Measurements from ENCODE around the gene IQCF6.
A peak's percentile ranks its signal among the peaks of the same experiment; 100 is the strongest.
"Not testable (repeated sequence)": the region's sequence is repeated elsewhere in the genome, so short reads cannot be mapped to it uniquely, and the experiment has no call there.

Gene IQCF6

GRCh38 chr3:51779137-51779536 is at the start of gene IQCF6:
TSS of gene IQCF6 (minus strand) at chr3:51779237. CDS start at chr3:51779224, 13 bp downstream.
- no peak for DNase-seq

DNA sequence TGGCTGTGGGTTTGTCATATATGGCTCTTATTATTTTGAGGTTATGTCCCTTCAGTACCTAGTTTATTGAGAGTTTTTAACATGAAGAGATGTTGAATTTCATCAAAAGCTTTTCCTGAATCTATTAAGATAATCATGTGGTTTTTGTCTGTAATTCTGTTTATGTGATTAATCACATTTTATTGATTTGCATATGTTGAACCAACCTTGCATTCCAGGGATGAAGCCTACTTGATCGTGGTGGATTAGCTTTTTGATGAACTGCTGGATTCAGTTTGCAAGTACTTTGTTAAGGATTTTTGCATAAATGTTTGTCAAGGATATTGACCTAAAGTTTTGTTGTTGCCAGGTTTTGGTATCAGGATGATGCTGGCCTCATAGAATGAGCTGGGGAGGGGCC is 49.3 kb upstream of the IQCF6 start:
- no peak for DNase-seq

DNA sequence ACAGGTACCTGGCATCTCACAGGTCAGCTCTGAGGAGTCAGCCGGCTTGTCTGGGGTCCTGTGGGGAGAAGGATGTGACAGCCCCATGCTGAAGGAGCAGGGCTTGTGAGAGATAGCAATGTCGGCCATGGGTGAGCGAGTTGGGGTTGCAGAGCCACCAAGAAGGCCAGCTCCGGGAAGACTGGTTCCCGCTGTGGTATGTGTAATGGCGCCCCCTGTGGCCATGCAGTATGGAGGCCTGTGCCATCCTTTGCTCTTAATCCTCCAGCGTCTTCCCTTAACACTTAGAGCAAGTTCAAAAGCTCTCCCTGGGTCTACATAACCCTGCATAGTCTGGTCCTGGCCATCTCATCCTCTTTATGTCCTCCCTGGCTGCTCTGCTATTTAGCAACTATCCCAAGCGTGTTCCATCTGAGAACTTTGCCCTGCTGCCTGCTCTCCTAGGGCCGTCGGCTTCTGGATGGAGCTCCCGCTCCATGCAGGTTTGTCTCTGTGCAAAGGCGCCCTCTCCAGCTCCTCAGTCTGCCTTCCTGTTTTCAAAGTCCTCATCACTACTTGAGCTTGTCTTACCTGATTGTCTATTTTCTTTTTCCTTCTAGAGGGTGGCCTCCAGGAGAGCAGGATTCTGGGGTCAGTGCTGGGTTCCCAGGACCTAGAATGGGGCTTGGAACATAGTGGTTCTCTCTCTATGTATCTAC is 40.8 kb upstream of the IQCF6 start:
- DNase-seq, result peak; percentile 4

DNA sequence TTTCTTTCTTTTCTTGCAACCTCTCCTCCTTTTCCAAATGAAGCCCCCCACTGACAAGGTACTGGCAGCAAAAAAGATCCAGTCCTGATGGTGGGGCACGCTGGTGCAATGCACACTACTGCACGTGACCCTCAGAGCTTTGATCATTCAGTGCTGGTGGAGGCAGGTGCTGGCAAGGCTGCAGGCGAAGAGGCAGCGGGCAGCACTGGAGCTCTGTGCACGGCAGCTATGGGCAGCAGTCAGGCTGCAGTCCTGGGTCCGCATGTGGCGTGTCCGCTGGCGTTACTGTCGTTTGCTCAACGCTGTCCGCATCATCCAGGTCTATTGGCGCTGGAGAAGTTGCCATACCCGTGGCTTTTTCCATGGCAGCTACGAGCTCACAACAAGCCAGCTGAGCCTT is 40.1 kb upstream of the IQCF6 start:
- no peak for DNase-seq

DNA sequence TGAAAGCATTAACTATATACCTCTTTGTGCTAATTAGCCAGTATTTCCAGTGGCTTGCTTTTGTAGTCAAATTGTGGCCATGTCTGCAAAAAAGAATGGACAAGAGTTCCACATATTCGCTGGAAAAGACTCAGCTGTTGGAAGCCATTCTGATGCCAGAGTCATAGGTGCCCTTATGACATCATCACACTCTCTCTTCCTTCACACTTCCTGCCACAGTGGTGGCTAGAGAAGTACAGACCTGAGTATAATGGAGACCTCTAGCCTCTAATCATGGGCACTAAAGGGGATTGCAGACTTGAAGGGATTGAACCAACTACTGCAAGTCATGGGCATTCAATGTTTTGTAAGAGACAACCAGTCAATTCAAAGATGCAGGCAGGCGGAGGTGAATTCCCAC is 38.3 kb upstream of the IQCF6 start:
- DNase-seq, result no peak

DNA sequence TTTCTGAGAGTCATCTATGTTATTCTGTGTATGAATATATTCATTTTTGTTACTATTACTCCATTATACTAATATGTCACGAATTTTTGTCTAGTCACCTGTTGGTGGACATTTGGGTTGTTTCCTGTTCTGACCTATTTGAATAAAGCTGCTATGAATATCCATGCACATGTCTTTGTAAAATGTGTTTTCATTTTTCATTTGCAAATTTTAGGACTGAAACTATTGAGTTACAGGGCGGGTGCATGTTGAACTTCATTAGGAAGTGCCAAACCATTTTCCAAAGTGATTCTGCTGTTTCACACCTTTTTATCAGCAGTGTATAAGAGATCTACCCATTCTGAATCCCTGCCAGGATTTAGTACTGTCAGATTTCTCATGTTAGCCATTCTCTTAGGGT is 37.7 kb upstream of the IQCF6 start:
- DNase-seq, result no peak

GRCh38 chr3:51815614-51816013 is 36.6 kb upstream of the IQCF6 start:
- no peak for DNase-seq

- DNase-seq, result no peak
Measured at GRCh38 chr3:51814034-51814433, 35.0 kb upstream of the IQCF6 start.

GRCh38 chr3:51813539-51813938 is 34.5 kb upstream of the IQCF6 start:
- no peak for DNase-seq

DNA sequence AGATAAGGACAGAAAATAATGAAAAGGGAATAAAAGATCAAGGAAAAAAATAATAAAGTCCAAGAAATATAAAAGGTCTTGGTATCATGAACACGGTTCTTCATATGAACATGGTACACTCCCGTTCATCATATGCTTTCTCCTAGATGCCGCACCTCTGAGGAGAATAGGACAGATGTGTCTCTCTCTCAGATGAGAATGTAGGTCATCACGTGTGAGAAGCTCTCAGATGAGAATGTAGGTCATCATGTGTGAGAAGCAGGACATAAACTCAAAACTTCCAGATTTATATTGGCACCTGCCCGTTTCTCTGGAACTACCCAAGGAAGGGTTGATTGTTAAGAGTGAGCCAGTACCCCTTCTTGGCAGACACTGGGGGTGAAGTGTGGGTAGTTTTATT is 29.9 kb upstream of the IQCF6 start:
- DNase-seq, result no peak

- no peak for DNase-seq
Measured at GRCh38 chr3:51802106-51802703, 23.2 kb upstream of the IQCF6 start.

DNA sequence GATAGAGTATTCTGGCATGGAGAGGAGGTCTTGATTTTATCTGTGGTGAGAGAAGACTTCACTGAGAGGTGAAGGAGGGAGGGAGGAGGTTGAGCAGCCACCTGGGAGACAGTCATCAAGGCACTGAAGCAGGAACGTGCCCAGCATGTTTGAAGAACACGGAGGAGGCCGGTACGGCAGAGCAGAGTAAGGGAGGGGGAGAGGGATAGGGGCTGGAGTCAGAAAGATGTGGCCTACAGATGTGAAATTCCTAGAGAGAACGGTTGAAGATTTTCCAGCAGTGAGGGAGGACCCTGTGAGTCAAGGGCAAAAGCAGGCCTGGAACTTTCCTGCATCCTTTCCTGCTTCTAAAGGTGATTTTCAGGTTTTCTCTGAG is 21.7 kb upstream of the IQCF6 start:
- no peak for DNase-seq

GRCh38 chr3:51799879-51800749 is 21.1 kb upstream of the IQCF6 start:
- DNase-seq, result peak; percentile 78

- no peak for DNase-seq
Measured at GRCh38 chr3:51798411-51798963, 19.4 kb upstream of the IQCF6 start.

DNA sequence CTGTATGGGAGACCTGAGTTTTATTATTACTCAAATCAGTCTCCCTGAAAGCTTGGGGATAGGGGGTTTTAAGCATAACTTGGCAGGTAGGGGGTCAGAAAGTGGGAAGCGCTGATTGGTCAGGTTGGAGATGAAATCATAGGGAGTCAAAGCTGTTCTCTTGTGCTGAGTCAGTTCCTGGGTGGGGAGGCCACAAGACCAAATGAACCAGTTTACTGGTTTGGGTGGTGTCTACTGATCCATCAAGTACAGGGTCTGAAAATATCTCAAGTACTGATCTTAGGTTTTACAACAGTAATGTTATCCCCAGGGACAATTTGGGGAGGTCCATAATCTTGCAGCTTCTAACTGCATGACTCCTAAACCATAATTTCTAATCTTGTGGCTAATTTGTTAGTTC is 17.8 kb upstream of the IQCF6 start:
- no peak for DNase-seq

DNA sequence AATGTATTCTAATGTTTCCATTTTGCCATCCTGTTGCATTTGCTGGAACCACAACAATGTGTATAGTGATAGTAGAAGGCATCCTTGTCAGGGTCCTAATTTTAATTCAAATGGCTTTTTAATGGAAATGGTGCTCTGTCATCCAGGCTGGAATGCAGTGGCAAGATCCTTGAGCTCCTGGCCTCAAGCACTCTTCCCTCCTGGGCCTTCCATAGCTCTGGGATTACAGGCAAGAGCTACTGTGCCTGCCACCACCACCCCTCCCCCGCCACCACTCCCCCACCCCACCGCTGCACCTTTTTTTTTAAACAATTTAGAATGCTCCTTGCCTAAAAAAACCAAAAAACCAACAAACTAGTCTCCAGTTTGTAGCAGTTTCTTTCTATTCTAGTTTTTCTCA is 15.2 kb upstream of the IQCF6 start:
- no peak for DNase-seq

- DNase-seq, result no peak
Measured at GRCh38 chr3:51792206-51792605, 13.2 kb upstream of the IQCF6 start.

DNA sequence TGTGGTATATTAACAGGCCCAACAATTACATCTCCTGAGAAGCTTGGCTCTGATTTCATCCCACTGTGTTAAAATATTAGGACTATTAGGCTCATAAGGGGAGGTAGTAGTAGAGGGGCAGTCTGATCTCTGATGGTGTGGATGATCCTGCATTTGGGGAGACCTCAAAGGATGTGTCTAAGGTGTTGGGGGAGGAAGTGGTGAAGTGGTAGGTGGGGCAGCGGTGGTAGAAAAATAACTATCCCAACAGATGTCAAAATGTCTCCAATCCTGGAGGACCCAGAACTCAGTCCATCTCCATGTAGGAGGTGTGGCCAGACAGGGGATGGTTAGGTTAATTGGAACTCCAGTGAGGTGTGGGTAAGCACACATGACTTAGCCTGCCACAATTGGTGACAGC is 10.4 kb upstream of the IQCF6 start:
- no peak for DNase-seq

DNA sequence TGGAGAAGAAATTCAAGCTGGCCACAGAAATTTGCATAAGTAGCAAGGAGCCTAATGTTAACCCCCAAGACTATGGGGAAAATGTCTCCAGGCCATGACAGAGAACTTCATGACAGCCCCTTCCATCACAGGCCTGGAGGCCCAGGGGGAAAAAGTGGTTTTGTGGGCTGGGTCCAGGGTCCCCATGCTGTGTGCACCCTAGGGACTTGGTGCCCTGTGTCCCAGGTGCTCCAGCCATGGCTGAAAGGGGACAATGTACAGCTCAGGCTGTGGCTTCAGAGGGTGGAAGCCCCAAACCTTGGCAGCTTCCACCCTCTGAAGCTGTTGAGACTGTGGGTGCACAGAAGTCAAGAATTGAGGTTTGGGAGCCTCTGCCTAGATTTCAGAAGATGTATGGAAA is 8.5 kb upstream of the IQCF6 start:
- DNase-seq, result not testable (repeated sequence)

DNA sequence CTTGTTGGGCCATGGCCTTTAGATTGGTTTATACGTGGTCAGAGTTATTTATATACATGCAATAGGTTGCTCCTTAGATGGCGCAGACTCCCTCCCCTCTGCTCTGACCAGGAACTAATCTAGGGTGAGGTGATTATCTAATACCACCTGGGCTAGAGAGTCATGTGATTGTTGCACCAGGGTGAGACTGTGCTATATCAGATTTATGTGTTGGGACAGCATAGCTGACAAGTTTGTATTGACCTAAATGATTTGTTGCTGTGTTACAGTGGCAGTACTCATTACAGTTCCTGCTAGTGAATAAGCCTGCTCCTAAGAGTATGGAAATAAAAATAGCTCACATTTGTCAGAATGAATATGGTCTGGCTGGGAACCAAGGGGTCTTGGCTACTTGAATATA is 7.2 kb upstream of the IQCF6 start:
- DNase-seq, result no peak

DNA sequence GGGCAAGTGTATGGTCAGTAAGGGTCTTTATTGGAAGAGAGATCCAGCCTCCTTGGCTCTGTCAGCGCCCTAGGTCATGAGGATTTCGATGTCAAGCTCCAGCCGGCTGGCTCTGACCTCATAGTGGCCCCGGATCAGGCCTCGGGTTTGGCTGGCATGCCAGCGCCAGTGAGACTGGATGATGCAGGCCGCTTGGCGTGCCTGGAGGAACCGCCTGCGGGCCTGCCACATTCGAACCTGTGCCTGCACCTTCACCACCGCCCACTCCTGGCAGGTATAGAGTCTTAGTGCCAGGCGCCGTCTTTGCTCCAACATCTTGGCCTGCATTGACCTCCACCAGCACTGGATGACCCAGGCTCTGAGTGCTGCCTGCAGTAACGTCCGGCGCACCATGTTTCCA is 483 bp downstream of the IQCF6 start:
- DNase-seq, result no peak

DNA sequence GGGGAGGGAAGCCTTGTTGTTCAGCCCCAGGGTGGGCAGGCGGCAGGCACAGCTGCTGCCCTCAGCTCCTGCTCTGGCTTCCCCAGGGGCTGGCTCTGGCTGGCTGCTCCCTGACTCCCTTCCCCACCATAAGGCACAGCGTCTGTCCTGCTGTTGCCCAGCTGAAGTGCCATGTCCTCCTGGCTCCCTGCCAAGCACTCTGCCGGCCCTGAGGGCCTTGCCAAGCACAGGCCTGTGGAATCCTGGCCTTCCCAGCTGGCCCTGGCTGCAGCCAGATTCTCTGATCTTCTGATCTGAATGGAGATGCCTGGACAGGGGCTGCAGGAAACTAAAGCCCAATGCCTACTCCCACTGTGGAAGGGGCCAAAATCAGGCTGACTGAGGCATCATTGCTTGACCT is 1.1 kb downstream of the IQCF6 start:
- DNase-seq, result no peak

- DNase-seq, result no peak
Measured at GRCh38 chr3:51773529-51774056, 5.4 kb downstream of the IQCF6 start.

DNA sequence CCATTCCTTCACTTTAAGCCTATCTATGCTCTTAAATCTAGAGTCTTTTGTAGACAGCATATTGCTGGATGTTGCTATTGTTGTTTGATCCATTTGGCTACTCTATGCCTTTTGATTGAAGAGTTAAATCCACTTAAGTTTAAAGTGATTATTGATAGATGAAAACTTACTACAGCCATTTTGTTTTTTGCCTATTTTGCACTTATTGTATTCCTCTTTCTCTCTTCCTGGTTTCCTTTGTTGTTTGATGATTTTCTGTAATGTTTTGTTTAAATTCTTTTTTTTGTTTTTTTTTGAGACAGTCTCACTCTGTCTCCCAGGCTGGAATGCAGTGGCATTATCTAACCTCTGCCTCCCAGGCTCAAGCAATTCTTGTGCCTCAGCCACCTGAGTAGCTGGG is 19.8 kb downstream of the IQCF6 start:
- DNase-seq, result no peak

Data from HCEC 1CT (cell line).